HG02943 (cell line): Measurements from ENCODE around the gene HYLS1.

ENCODE experiments used
- ATAC-seq: cut with Tn5 transposase; IDR thresholded peaks from one replicate; pipeline ENCODE4 v1.9.1; 2021; ENCODE audit warnings: mild to moderate bottlenecking, low read depth, moderate library complexity; ENCODE audit not compliant: unreplicated experiment

HYLS1 gene

DNA sequence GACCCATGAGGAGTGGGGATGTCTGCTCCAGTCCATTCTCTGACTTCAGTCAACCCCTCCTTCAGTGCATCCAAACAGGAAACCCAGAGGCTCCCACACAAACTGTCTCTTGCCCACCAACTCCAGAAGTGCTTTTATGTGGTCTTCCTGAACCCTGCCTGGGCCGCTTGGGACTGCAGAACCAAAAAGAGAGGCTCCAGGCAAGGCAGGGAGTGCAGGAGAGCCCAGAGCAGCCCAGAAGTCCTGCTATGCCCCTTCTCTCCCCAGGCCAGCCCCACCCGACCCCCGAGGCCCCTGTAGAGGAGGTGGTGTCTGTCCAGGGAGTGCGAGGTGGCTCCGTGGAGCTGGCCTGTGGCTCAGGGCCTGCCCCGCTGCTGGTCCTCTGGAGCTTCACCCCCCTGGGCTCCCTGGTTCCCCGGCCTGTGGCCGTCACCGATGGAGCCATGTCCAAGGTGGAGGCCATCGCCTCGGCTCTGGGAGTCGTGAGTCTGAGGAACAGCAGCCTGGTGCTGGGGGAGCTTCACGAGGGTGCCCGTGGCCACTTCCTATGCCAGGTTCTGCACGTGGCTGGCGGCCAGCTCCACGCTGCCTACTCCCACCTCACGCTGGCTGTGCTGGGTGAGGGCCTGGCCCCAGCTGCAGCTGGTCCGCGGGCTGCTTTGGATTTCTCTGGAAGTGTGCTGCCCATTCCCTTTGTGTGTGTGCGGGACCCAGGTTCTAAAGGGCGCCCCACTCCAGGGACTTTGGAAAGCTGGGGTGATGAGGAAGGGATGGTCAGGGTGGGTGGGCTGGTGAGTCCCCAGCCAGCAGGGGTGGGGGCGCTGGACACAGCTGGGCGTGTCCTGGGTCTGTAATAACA is 60.2 kb downstream of the HYLS1 start:
- ATAC-seq, result no peak

DNA sequence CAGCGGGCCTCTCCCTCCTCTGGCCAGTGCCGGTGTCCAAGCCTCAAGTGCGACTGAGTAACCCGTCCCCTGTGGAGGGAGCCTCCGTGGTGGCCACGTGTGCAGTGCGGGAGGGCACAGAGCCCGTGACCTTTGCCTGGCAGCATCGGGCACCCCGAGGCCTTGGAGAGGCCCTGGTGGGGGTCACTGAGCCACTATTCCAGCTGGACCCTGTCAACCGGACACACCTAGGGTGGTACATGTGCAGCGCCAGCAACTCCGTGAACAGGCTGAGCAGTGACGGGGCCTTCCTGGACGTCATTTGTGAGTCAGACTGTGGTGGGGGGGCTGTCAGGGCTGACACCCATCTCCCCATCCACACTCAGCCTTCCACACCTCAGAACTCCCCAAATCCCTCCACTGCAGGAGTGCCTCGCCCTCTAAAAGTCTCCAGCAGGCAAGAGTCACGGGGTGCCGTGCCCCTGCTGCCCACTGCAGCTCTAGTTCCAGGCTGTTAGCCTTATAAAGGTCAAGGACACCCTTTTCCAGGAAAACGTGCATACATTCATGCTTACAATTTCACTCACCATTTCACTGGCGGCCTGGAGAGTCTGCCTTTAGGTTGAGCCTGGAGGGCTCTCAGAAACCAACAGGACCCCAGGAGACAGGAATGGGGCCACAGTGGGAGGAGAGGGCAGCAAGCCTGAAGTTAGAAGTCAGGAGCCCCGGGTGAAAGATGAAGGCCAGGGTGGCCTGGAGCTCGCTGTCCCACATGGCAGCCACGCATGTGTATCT is 61.0 kb downstream of the HYLS1 start:
- ATAC-seq, result no peak

DNA sequence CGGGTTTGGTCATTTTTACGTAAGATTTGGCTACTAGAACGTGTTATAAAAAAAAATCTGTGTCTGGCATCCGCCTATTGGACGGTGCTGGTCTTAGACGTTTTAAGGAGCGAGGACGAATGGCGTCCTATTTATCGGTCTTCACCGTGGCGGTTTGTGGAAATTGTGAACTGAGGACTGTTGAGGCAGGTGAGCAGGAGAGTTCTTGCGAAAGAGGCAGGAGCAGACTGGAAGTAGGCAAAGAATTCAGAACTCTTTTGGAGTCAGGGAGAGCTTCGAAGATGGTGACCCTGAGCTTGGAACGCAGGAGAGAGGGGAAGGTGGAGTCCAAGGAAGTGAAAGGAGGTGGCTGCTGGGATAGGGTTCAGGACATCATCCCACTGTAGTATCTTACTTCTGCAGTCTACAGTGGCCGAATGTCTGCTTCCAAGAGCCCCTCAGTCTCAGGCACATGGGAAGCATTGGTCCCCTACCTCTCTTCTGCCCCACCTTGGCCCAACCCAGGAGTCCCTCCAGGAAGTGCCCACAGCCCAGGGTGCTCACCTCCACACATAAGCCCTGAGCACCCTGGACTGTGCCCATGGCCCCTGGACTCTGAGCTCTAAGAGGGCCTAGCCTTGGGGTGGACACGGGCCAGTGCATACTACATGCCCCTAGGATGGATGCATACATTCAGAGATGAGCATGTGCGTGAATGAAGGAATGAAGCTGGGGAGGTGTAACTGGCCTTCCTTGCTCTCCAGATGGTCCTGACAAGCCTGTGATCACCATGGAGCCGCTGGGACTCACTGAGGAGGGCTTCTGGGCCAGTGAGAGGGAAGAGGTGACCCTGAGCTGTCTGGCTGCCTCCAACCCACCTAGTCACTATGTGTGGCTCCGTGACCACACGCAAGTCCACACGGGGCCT is 62.1 kb downstream of the HYLS1 start:
- no peak for ATAC-seq

DNA sequence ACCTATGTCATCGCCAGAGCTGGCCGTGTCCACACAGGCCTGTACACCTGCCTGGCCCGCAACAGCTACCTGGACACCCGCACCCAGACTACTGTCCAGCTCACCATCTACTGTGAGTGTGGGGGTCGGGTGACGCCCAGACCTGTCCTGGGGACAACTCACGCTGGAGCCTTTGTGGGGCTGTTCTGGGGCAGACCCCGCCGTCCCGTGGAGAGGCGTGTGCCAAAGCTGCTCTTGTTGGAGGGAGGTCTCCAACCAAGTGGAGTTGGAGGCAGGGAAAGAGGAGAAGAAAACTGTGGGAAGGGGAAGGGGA is 62.7 kb downstream of the HYLS1 start:
- ATAC-seq, result no peak
